AG04450 (cell line): ENCODE data around the gene MSI1. TPM values are rescaled to one million over a fixed set of nuclear protein-coding genes. Genes with fewer than 3 reads are reported as not detected.

Experiments
- CTCF ChIA-PET: fragments of 300-600, 350-600 bp; formaldehyde crosslinking; extraction: SDS; loops from one replicate; lab custom pipeline; 2022; ENCODE audit warnings: antibody characterized with exemption, inconsistent platforms; lab: Charles Lee
- POLR2A ChIA-PET: fragments of 350-600 bp; formaldehyde crosslinking; extraction: SDS; loops from one replicate; lab custom pipeline; 2021; ENCODE audit warnings: antibody characterized with exemption, inconsistent platforms; lab: Yijun Ruan, JAX
- DNase-seq: peaks from one replicate; pipeline ENCODE4 v3.0.0-alpha.2; 2011; ENCODE audit warnings: low read depth, low spot score
- H3K27ac ChIP-seq: one replicate; pipeline ENCODE4 v1.5.1; 2012; ENCODE audit warnings: low read depth, low read length, control low read depth
- H3K27me3 ChIP-seq: one replicate; pipeline ENCODE4 v1.6.0; 2012; ENCODE audit warnings: low read length; ENCODE audit not compliant: control insufficient read depth, insufficient read depth
- H3K4me3 ChIP-seq: 2 replicates; pipeline ENCODE4 v1.5.1; 2011; ENCODE audit warnings: mild to moderate bottlenecking, low read depth, low read length, control low read depth
- H3K9me3 ChIP-seq: 2 replicates; pipeline ENCODE4 v1.5.1; 2012; ENCODE audit warnings: low read length; ENCODE audit not compliant: control insufficient read depth, insufficient read depth
- CTCF ChIP-seq: IDR thresholded peaks from 2 replicates; pipeline ENCODE4 v1.5.1; 2011; ENCODE audit warnings: low read depth, low read length, control low read depth, inconsistent platforms
- polyA plus RNA-seq: library from polyadenylated mRNA; depleted of rRNA; stranded (reverse); fragments of >200 nt; gene quantifications from 2 replicates; pipeline ENCODE4 v1.2.3, GENCODE V29; 2011

Gene MSI1
- polyA plus RNA-seq, 1 experiment: not detected

GRCh38 chr12:120367233-120367923 is 1.6 kb downstream of the MSI1 start:
- no peak overlapping the region for H3K4me3 ChIP-seq
- H3K9me3 ChIP-seq: no peaks in the 10 kb centered on the region
- H3K27me3 ChIP-seq: peaks cover 82% of the 10 kb centered on the region
- CTCF ChIA-PET: interaction anchor here (0.6 to 1.9 kb wide), 12 partner anchors 10 to 514 kb away, joined by 3 to 14 read pairs (median 4); no protein-coding TSS in a partner anchor
- POLR2A ChIA-PET: interaction anchor here (0.6 kb wide), 1 partner anchor 218 kb away, joined by 5 read pairs; no protein-coding TSS in a partner anchor
- H3K27ac ChIP-seq: no peak overlapping the region
- peak; percentile 33; the same call in 1 of the 2 replicates for TF ChIP-seq CTCF
- DNase-seq: no peak

GRCh38 chr12:120366845-120367232 is 2.1 kb downstream of the MSI1 start:
- ChIA-PET POLR2A (interaction anchor here (0.6 kb wide), 1 partner anchor 219 kb away, joined by 5 read pairs; no protein-coding TSS in a partner anchor), CTCF (interaction anchor here (0.6 to 1.9 kb wide), 11 partner anchors 10 to 514 kb away, joined by 3 to 14 read pairs (median 4); no protein-coding TSS in a partner anchor)
- Histone ChIP-seq H3K9me3 (no peaks in the 10 kb centered on the region; the same call in 1 of the 2 replicates), H3K27ac (no peak overlapping the region), H3K27me3 (peaks cover 83% of the 10 kb centered on the region), H3K4me3 (no peak overlapping the region)
- no peak for DNase-seq
- TF ChIP-seq CTCF: no peak

- H3K9me3 ChIP-seq: no peaks in the 10 kb centered on the region; the same call in 1 of the 2 replicates
- H3K27ac ChIP-seq: no peak overlapping the region
- CTCF ChIA-PET: interaction anchor here (0.7 to 1.9 kb wide), 5 partner anchors 9 to 64 kb away, joined by 3 to 14 read pairs (median 5); no protein-coding TSS in a partner anchor
- TF ChIP-seq CTCF: no peak
- no peak overlapping the region for H3K4me3 ChIP-seq
- peaks cover 82% of the 10 kb centered on the region for H3K27me3 ChIP-seq
- POLR2A ChIA-PET: no interaction called here
- no peak for DNase-seq
These were observed 2.6 kb downstream of the MSI1 start for GRCh38 chr12:120366341-120366705.

GRCh38 chr12:120365675-120366340 is 3.2 kb downstream of the MSI1 start:
- H3K27ac ChIP-seq: no peak overlapping the region
- peaks cover 79% of the 10 kb centered on the region for H3K27me3 ChIP-seq
- H3K9me3 ChIP-seq: no peaks in the 10 kb centered on the region; the same call in 1 of the 2 replicates
- DNase-seq: no peak
- TF ChIP-seq CTCF: no peak
- ChIA-PET CTCF (interaction anchor here (1.9 kb wide), 1 partner anchor 64 kb away, joined by 14 read pairs; no protein-coding TSS in a partner anchor), POLR2A (no interaction called here)
- H3K4me3 ChIP-seq: no peak overlapping the region
